Measurements from ENCODE around the gene VSIG4.

The VSIG4 gene

GRCh38 chrX:66023385-66024091, 16.3 kb downstream of the VSIG4 start:
- no peak for DNase-seq

GRCh38 chrX:66022632-66023384, 17.1 kb downstream of the VSIG4 start:
- DNase-seq = no peak

DNA sequence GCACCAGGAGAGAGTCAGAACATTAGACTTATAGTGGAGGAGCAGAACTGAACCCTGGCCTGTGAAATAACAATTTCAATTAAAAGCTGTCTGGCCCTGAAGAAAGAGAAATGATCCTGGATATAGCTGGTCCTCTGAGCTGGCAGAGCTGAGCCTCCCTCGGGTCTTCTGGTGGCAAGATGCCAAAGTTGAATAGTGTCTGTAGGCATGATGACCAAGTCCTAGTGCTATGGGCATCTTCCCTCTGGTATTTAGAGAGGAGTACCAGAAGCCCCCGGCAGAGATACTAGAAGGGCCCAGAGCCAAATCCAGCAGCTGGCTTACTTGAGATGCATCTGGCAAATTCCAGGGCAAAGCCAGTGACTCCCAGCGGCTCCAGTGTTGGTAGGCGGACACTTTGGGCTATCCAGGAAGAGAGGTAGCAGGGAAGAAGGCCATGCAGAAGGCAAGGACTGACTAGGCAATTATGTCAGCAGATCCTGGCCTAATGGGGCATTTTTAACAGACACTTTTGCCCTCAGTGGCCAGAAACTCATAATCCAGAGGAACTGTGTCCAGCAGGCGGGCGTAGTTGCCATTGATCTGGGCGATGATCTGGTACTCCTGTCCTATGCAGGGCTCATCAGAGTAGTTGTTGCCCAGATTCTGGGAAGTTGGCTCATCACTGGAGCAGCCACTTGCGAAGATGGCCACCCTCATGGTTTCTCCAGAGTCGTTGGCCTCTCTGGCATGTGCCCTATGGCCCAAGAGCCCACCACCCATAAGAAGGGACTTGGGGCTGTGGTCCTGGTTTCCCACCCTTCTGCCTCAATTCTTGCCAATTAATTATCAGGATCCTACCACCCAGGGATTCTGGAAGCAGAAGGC, 17.9 kb downstream of the VSIG4 start:
- DNase-seq = no peak

GRCh38 chrX:66021401-66021764, 18.5 kb downstream of the VSIG4 start:
- no peak for DNase-seq

DNA sequence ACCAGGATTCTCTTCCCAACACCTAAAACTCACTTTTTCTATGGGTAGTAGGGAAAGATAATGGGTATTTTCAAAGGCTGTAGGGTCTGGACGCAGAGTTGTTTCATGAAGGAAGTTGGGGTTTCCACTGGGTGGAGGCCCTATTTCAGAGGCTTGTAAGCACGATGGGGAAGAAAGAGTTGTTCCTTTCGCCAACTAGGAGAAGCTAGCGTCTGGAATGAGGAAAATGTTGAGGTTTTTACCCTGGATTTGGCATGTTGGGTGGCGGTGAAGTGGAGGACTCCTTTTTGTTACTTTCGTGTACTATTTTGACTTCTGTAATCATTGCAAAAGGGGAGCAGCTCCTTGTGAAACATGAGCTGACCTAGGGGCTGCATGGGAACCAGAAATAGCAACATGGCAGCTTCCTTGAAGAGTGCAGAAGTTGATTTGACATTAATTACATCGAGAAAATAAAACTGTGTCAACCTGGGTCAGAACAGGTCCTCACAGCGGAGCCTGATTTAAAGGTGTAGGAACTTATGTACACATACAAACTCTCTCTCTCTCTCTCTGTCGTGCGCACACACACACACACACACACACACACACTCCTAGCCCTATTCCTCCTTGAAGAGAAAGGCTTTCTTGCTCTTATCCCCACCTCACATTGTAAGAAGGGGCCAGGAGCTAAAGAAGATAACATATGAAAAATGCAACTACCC, 19.1 kb downstream of the VSIG4 start:
- no peak for DNase-seq

DNA sequence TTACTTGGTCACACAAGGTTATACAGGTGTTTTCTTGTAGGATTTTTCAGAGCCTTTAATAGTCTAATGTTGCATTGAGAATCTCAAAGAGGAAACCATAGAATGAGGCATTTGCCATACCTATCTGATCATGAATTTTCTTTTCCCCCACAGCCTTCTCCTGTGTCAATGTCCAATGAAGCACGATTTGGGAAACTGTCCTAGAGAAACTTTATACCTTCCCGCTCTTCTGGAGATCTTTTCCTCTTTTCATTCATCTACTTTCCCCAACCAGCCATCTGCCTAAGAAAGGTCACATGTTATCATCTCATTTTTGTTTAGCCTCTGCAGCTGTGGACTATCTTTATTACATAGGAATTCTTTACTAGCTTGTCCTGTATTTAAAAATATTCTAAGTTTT, 19.9 kb downstream of the VSIG4 start:
- no peak for DNase-seq

- no peak for DNase-seq
Observed at GRCh38 chrX:66019310-66019652, 20.6 kb downstream of the VSIG4 start.

GRCh38 chrX:66018585-66019309, 21.1 kb downstream of the VSIG4 start:
- DNase-seq = no peak

DNA sequence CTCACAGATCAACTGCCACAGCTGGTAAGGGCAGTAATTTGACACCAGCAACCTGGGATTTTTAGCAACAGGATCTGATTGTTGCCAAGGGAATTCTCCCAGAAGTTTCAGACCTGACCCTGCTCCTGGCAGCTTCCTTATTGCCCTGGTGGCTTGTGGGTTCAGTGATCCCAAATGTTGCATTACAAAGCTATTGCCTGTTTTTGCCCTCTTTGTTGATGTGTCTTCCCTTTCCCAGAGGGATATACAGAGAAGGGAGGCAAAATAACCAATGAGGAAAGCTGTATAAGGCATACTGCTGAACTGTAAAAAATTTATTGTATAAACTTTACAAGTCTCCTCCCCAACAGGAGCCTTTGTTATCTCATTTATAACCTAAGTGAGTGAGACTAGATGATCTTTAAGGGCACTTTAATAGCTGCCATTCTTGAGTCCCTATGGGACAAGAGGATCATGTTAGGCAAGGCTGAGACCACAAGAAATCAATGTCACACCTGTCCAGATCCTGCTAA, 22.2 kb downstream of the VSIG4 start:
- no peak for DNase-seq

DNA sequence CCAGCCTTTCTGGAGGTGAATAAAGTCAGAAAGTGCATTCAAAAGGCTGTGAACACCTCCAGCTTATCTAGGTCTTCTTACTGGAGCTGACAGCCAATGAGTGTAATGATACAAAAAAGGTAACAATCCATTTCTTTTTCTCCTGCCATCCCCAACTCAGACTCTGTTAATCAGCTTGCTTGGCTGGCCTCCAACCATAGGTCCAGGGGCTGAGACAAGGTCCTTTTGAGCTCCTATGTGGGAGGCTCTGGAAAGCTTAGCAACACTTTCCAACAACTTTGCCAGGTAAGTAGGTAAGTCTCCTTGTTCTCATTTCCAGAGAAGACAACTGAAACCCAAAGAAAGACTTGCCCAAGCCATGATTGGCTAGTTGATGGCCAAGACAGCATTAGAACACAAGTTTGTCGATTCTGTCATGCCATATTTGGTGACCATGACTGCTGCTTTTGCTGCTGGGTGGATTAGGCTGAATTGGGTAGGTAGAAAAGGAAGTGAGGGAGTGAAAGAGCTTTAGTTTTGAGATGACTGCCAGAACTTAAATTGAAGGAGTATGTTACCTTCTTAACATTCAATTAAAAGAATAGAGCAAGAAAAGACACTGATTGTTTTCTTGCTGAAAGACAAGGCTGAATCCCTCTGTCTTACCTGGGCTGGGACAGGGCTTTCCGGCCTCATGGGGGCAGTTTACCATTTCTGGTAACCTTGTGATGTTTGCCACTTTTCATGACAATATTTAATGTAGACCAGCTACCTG, 22.8 kb downstream of the VSIG4 start:
- DNase-seq = no peak

GRCh38 chrX:66015900-66016689, 23.8 kb downstream of the VSIG4 start:
- no peak for DNase-seq

GRCh38 chrX:66015152-66015831, 24.6 kb downstream of the VSIG4 start:
- DNase-seq = no peak

- DNase-seq = no peak
Observed at GRCh38 chrX:66014556-66014955, 25.3 kb downstream of the VSIG4 start.

GRCh38 chrX:66014084-66014483, 25.8 kb downstream of the VSIG4 start:
- DNase-seq = no peak

DNA sequence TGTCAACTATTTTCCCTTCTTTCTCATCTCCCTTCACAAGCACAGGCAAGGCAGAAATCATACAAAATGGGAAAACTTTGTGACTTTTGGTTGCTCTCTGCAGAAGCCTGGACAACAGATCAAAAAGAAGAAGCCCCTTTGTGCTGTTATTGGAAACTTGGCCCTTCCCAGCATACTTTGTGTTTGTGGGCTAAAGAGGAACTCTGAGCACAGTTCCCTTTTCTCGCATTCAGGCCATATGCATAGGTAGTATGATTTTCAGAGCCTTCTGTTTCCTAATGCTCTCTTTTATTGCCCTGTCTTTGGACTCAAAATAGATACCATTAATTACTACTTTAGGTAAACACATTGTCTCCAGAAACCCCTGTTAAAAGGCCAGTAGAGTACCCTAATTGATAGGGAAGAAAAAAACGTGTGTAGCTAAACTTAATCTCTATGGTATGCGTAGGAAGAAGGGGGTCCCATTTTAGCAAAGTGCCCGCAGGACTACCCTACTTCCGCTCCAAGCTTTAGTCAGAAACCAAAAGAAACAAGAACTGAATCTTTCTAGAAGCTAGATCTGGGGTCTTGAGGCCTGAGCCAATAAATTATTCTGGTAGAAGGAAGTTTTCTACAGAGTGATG, 26.6 kb downstream of the VSIG4 start:
- no peak for DNase-seq

- no peak for DNase-seq
Observed at GRCh38 chrX:66012094-66012534, 27.8 kb downstream of the VSIG4 start.

DNA sequence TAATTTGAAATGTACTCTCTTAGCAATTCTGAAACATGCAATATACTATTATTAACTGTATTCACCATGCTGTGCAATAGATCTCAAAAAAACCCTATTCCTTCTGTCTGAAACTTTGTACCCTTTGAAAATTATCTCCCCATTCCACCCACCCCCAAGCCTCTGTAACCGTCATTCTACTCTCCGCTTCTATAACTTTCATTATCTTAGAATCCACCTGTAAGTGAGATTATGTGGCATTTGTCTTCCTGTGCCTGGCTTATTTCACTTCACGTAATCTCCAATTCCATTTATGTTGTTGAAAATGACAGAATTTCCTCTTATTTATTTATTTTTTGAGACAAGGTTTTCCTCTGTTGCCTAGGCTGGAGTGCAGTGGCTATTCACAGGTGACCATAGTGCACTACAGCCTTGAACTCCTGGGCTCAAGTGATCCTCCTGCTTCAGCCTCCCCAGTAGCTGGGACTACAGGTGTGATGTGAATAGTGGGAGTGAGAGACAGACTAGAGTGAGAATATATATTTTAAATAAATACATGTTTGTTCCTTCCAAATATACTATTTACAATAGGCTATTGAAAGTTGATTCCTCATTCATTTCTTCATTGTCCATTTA, 30.5 kb downstream of the VSIG4 start:
- DNase-seq = no peak

DNA sequence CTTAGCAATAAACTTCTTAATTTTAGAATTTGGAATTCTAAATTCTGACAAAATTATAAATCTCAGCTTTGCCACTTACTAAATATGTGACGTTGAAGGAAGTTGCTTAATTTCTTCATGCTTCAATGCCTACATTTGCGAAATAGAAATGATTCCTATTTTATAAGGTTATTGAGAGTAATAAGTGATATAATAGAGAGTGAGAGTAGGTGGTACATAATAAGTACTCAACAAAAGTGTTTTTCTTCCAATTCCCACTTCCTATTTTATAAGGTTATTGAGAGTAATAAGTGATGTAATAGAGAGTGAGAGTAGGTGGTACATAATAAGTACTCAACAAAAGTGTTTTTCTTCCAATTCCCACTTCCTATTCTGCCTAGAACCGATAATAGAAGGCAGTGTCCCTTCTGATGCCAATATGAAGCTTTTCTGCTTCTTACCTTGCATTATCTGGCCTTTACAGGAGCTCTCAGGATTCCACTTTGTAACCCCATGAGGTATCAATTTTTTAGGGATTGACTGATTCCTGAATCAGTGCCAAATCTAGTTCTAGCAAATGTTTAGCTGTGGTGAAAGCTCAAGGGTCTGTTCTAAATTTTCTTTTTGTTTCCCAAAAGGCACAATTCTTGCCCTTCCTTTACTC, 31.4 kb downstream of the VSIG4 start:
- DNase-seq = no peak

All from effector CD8-positive, alpha-beta T cell (primary cell).